ENCODE data around the gene UQCR10.
"Not testable (repeated sequence)": the region's sequence is repeated elsewhere in the genome, so short reads cannot be mapped to it uniquely, and the experiment has no call there.

Gene UQCR10

GRCh38 chr22:29735416-29735815 lies 31.8 kb upstream of the UQCR10 start:
- DNase-seq: no peak
- intact Hi-C loops (cut with DNase I): no loop called here

- peak in 1 of 10 donors; percentile 30 for DNase-seq
- intact Hi-C loops (cut with DNase I): no loop called here
Measured at GRCh38 chr22:29737251-29738117, 29.7 kb upstream of the UQCR10 start.

GRCh38 chr22:29738118-29738815 lies 28.9 kb upstream of the UQCR10 start:
- intact Hi-C loops (cut with DNase I): no loop called here
- DNase-seq: no peak

- intact Hi-C loops (cut with DNase I): no loop called here
- no peak for DNase-seq
Measured at GRCh38 chr22:29739346-29739875, 27.8 kb upstream of the UQCR10 start.

GRCh38 chr22:29740216-29740615 lies 27.0 kb upstream of the UQCR10 start:
- no peak for DNase-seq
- intact Hi-C loops (cut with DNase I): no loop called here

GRCh38 chr22:29741926-29742325 lies 25.2 kb upstream of the UQCR10 start:
- intact Hi-C loops (cut with DNase I): no loop called here
- DNase-seq: no peak

- DNase-seq: no peak
- intact Hi-C loops (cut with DNase I): no loop called here
Measured at GRCh38 chr22:29742326-29742725, 24.8 kb upstream of the UQCR10 start.

GRCh38 chr22:29744902-29745301 lies 22.3 kb upstream of the UQCR10 start:
- intact Hi-C loops (cut with DNase I): no loop called here
- peak in 1 of 10 donors; percentile 86 for DNase-seq

GRCh38 chr22:29747832-29748231 lies 19.3 kb upstream of the UQCR10 start:
- DNase-seq: no peak
- intact Hi-C loops (cut with DNase I): no loop called here

- intact Hi-C loops (cut with DNase I): no loop called here
- DNase-seq: no peak
Measured at GRCh38 chr22:29748248-29748893, 18.8 kb upstream of the UQCR10 start.

- intact Hi-C loops (cut with DNase I): no loop called here
- no peak for DNase-seq
Measured at GRCh38 chr22:29750029-29750428, 17.1 kb upstream of the UQCR10 start.

- intact Hi-C loops (cut with DNase I): no loop called here
- peak in 1 of 10 donors; percentile 21 for DNase-seq
Measured at GRCh38 chr22:29750559-29751538, 16.3 kb upstream of the UQCR10 start.

GRCh38 chr22:29751669-29752068 lies 15.5 kb upstream of the UQCR10 start:
- no peak for DNase-seq
- intact Hi-C loops (cut with DNase I): no loop called here

GRCh38 chr22:29753808-29754657 lies 13.1 kb upstream of the UQCR10 start:
- intact Hi-C loops (cut with DNase I): no loop called here
- peak in 2 of 10 donors; percentile 27 to 82 for DNase-seq

- intact Hi-C loops (cut with DNase I); DNase-seq: not testable (repeated sequence)
Measured at GRCh38 chr22:29754658-29755395, 12.3 kb upstream of the UQCR10 start.

GRCh38 chr22:29755889-29756288 lies 11.3 kb upstream of the UQCR10 start:
- intact Hi-C loops (cut with DNase I): no loop called here
- DNase-seq: no peak

GRCh38 chr22:29756341-29756740 lies 10.8 kb upstream of the UQCR10 start:
- no peak for DNase-seq
- intact Hi-C loops (cut with DNase I): no loop called here

GRCh38 chr22:29757096-29757495 lies 10.1 kb upstream of the UQCR10 start:
- intact Hi-C loops (cut with DNase I): no loop called here
- no peak for DNase-seq
